ENCODE results near the gene SV2A. TPM values are rescaled to one million over a fixed set of nuclear protein-coding genes. Genes with fewer than 3 reads are reported as not detected.
"Not testable (repeated sequence)": the region's sequence is repeated elsewhere in the genome, so short reads cannot be mapped to it uniquely, and the experiment has no call there.

Gene SV2A
- total and polyA plus RNA-seq, 2 donors (not counting 1 experiment from before 2014, with no cell fraction given): 0.07 to 0.24 TPM

- Mint-ChIP-seq H3K4me3 (no peak overlapping the region), H3K27me3 (no peaks in the 10 kb centered on the region), H3K4me1 (peaks cover 10% of the 10 kb centered on the region), H3K27ac (no peak overlapping the region), H3K9me3 (ENCODE audit: insufficient read depth) (no peaks in the 10 kb centered on the region)
- no peak overlapping the region for H3K4me3 ChIP-seq (ENCODE audit: control extremely low read depth in 1 of 5, extremely low read depth in 1 of 5, insufficient read depth in 1 of 5, low read depth in 2 of 5, low read length in 4 of 5)
- H2AFZ ChIP-seq (ENCODE audit: insufficient read depth, low read depth, low read length, poor library complexity, severe bottlenecking): no peak overlapping the region
- peaks cover 37% of the 10 kb centered on the region for H3K79me2 ChIP-seq (ENCODE audit: control insufficient read depth, insufficient read depth, low read length)
- CTCF ChIA-PET: no interaction called here
- DNase-seq (no peak), ATAC-seq (ENCODE audit: low read depth) (no peak)
- TF ChIP-seq CTCF (IDR thresholded peaks at IDR 0.05): no peak
- TF ChIP-seq EZH2 (IDR thresholded peaks at IDR 0.05; ENCODE audit: borderline replicate concordance, insufficient read depth, low read depth, low read length, poor library complexity, severe bottlenecking): no peak
- no peak overlapping the region for H3K9ac ChIP-seq (ENCODE audit: low read length)
- no peak overlapping the region for H3K27ac ChIP-seq (ENCODE audit: low read length in 2 of 2)
- intact Hi-C loops (cut with micrococcal nuclease): no loop called here
- H4K20me1 ChIP-seq (ENCODE audit: control insufficient read depth, insufficient read depth, low read length, poor library complexity, severe bottlenecking): peaks cover 11% of the 10 kb centered on the region
- H3K27me3 ChIP-seq (replicated peaks in 1 of 4; ENCODE audit: control extremely low read depth in 1 of 4, control insufficient read depth in 3 of 4, insufficient read depth in 4 of 4, low read length in 3 of 4): no peaks in the 10 kb centered on the region
- H3K4me2 ChIP-seq (replicated peaks; ENCODE audit: low read depth, low read length, poor library complexity, severe bottlenecking): no peak overlapping the region
- no peaks in the 10 kb centered on the region for H3K9me3 ChIP-seq (ENCODE audit: control extremely low read depth in 1 of 3, control insufficient read depth in 2 of 3, insufficient read depth in 1 of 3, low read length in 2 of 3)
- peaks cover 0 to 4% of the 10 kb centered on the region in 2 experiments for H3K36me3 ChIP-seq (replicated peaks in 1 of 2; ENCODE audit: control extremely low read depth in 1 of 2, control insufficient read depth in 1 of 2, extremely low read depth in 1 of 2, insufficient read depth in 2 of 2, low read length in 1 of 2)
- 100% methylated on average over 1 of the region's 1 CpG for WGBS (ENCODE audit: insufficient coverage)
- POLR2A ChIA-PET: no interaction called here
- peaks cover 9 to 11% of the 10 kb centered on the region in 2 donors for H3K4me1 ChIP-seq (ENCODE audit: control insufficient read depth in 2 of 2, insufficient read depth in 2 of 2, low read length in 2 of 2)
Observed at GRCh38 chr1:149879556-149879955, 38.1 kb downstream of the SV2A start.

- POLR2A ChIA-PET: interaction anchor here (1.2 kb wide), 1 partner anchor 9 kb away, joined by 5 read pairs; a partner anchor contains a TSS
- Histone ChIP-seq H3K9me3 (ENCODE audit: control extremely low read depth in 1 of 3, control insufficient read depth in 2 of 3, insufficient read depth in 1 of 3, low read length in 2 of 3) (no peaks in the 10 kb centered on the region), H3K4me2 (replicated peaks; ENCODE audit: low read depth, low read length, poor library complexity, severe bottlenecking) (no peak overlapping the region), H3K4me3 (ENCODE audit: control extremely low read depth in 1 of 5, extremely low read depth in 1 of 5, insufficient read depth in 1 of 5, low read depth in 2 of 5, low read length in 4 of 5) (no peak overlapping the region), H3K79me2 (ENCODE audit: control insufficient read depth, insufficient read depth, low read length) (peaks cover 23% of the 10 kb centered on the region), H4K20me1 (ENCODE audit: control insufficient read depth, insufficient read depth, low read length, poor library complexity, severe bottlenecking) (peaks cover 3% of the 10 kb centered on the region), H3K4me1 (ENCODE audit: control insufficient read depth in 2 of 2, insufficient read depth in 2 of 2, low read length in 2 of 2) (no peaks in the 10 kb centered on the region), H3K27ac (ENCODE audit: low read length in 2 of 2) (no peak overlapping the region), H3K27me3 (replicated peaks in 1 of 4; ENCODE audit: control extremely low read depth in 1 of 4, control insufficient read depth in 3 of 4, insufficient read depth in 4 of 4, low read length in 3 of 4) (no peaks in the 10 kb centered on the region), H3K36me3 (replicated peaks in 1 of 2; ENCODE audit: control extremely low read depth in 1 of 2, control insufficient read depth in 1 of 2, extremely low read depth in 1 of 2, insufficient read depth in 2 of 2, low read length in 1 of 2) (no peaks in the 10 kb centered on the region), H3K9ac (ENCODE audit: low read length) (no peak overlapping the region), H2AFZ (ENCODE audit: insufficient read depth, low read depth, low read length, poor library complexity, severe bottlenecking) (no peak overlapping the region)
- no peak overlapping the region for H3K27ac Mint-ChIP-seq
- no peaks in the 10 kb centered on the region for H3K27me3 Mint-ChIP-seq
- WGBS (ENCODE audit: insufficient coverage): 99% methylated on average over 6 of the region's 7 CpGs
- DNase-seq (no peak), ATAC-seq (ENCODE audit: low read depth) (no peak)
- intact Hi-C loops (cut with micrococcal nuclease): no loop called here
- no peaks in the 10 kb centered on the region for H3K9me3 Mint-ChIP-seq (ENCODE audit: insufficient read depth)
- H3K4me3 Mint-ChIP-seq: no peak overlapping the region
- CTCF ChIA-PET: no interaction called here
- peaks cover 5% of the 10 kb centered on the region for H3K4me1 Mint-ChIP-seq
- TF ChIP-seq EZH2 (IDR thresholded peaks at IDR 0.05; ENCODE audit: borderline replicate concordance, insufficient read depth, low read depth, low read length, poor library complexity, severe bottlenecking) (no peak), CTCF (IDR thresholded peaks at IDR 0.05) (no peak)
Observed at GRCh38 chr1:149877211-149877946, 40.3 kb downstream of the SV2A start.

- H2AFZ ChIP-seq (ENCODE audit: insufficient read depth, low read depth, low read length, poor library complexity, severe bottlenecking); H3K4me3 ChIP-seq (ENCODE audit: control extremely low read depth in 1 of 5, extremely low read depth in 1 of 5, insufficient read depth in 1 of 5, low read depth in 2 of 5, low read length in 4 of 5); H3K4me3 Mint-ChIP-seq; DNase-seq; H3K4me2 ChIP-seq (replicated peaks; ENCODE audit: low read depth, low read length, poor library complexity, severe bottlenecking); intact Hi-C loops (cut with micrococcal nuclease); H3K27ac ChIP-seq (ENCODE audit: low read length in 2 of 2); H3K27me3 ChIP-seq (replicated peaks in 1 of 4; ENCODE audit: control extremely low read depth in 1 of 4, control insufficient read depth in 3 of 4, insufficient read depth in 4 of 4, low read length in 3 of 4); ATAC-seq (ENCODE audit: low read depth); H3K9ac ChIP-seq (ENCODE audit: low read length); H3K9me3 ChIP-seq (ENCODE audit: control extremely low read depth in 1 of 3, control insufficient read depth in 2 of 3, insufficient read depth in 1 of 3, low read length in 2 of 3); H3K79me2 ChIP-seq (ENCODE audit: control insufficient read depth, insufficient read depth, low read length); CTCF ChIA-PET; H3K9me3 Mint-ChIP-seq (ENCODE audit: insufficient read depth); H3K27me3 Mint-ChIP-seq; POLR2A ChIA-PET; H3K4me1 ChIP-seq (ENCODE audit: control insufficient read depth in 2 of 2, insufficient read depth in 2 of 2, low read length in 2 of 2); H3K4me1 Mint-ChIP-seq; H4K20me1 ChIP-seq (ENCODE audit: control insufficient read depth, insufficient read depth, low read length, poor library complexity, severe bottlenecking); H3K27ac Mint-ChIP-seq; H3K36me3 ChIP-seq (replicated peaks in 1 of 2; ENCODE audit: control extremely low read depth in 1 of 2, control insufficient read depth in 1 of 2, extremely low read depth in 1 of 2, insufficient read depth in 2 of 2, low read length in 1 of 2): not testable (repeated sequence)
- no CpG with 5 or more reads among the region's 4 CpGs for WGBS (ENCODE audit: insufficient coverage)
Observed at GRCh38 chr1:149873060-149873459, 44.6 kb downstream of the SV2A start.

All from B cell (primary cell).